GM12874 (cell line): ENCODE data around the gene GEMIN8.

Source experiments
- TF ChIP-seq, protein P1 (sequence below): IDR thresholded peaks from 2 replicates; pipeline ENCODE4 v1.5.1; 2011; ENCODE audit warnings: low read depth, mild to moderate bottlenecking, control low read depth, low read length, moderate library complexity; ENCODE audit not compliant: insufficient read depth

Gene GEMIN8

DNA sequence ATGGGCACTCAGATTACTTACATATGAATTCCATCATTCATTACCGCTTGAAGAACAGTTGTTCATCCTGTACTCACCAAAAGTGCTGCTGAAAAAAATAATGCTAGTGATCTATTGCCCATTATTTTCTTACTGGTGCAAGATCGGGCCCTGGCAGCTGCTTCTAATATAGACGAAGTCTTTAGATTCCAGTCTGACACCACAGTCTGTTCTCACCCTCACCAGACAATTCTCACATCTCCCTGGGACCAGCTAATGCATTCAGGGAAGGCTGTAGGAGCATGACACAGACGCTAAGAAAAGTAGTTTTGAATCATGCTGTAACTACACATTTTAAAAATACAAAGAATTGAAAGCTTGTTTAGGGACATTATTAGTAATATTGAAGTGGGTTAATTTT is 13.8 kb downstream of the GEMIN8 start:
- TF ChIP-seq, protein P1, sequence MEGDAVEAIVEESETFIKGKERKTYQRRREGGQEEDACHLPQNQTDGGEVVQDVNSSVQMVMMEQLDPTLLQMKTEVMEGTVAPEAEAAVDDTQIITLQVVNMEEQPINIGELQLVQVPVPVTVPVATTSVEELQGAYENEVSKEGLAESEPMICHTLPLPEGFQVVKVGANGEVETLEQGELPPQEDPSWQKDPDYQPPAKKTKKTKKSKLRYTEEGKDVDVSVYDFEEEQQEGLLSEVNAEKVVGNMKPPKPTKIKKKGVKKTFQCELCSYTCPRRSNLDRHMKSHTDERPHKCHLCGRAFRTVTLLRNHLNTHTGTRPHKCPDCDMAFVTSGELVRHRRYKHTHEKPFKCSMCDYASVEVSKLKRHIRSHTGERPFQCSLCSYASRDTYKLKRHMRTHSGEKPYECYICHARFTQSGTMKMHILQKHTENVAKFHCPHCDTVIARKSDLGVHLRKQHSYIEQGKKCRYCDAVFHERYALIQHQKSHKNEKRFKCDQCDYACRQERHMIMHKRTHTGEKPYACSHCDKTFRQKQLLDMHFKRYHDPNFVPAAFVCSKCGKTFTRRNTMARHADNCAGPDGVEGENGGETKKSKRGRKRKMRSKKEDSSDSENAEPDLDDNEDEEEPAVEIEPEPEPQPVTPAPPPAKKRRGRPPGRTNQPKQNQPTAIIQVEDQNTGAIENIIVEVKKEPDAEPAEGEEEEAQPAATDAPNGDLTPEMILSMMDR, result no peak

DNA sequence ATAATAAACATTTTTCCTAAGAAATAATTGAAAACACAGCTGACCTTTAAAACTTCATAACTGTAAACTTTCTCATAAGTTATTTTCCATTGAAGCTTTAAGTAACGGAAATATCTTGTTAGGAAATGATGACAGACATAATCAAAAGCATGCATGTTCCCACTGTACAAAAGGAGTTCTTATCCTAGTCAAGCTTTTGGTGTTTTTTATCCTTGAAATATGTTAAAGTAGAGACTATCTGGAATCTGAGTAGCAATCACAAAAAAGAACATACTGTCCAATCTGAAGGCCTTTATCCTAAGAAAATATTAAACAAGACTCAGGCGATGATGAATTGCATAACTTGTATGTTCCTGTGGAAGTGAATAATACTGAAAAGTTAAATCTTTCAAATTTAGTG is 14.4 kb downstream of the GEMIN8 start:
- TF ChIP-seq, protein P1, result no peak

DNA sequence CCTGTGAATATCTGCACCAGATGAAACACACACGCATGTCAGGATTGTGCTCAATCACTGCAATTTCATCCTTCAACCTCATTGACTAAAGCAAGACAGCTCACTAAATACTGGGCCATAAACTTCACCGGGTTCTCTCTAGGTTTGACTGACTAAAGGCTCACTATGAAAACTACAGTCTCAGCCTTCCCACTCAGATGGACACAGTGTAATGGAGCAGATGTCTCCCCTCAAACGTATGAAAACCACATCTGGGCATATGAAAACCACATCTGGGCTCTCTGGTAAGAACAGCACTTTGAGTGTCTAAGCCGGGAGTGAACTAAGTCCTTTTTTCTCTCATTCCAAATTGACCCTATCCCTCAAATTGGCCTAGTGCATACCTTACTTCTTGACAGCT is 15.2 kb downstream of the GEMIN8 start:
- TF ChIP-seq, protein P1, result no peak

DNA sequence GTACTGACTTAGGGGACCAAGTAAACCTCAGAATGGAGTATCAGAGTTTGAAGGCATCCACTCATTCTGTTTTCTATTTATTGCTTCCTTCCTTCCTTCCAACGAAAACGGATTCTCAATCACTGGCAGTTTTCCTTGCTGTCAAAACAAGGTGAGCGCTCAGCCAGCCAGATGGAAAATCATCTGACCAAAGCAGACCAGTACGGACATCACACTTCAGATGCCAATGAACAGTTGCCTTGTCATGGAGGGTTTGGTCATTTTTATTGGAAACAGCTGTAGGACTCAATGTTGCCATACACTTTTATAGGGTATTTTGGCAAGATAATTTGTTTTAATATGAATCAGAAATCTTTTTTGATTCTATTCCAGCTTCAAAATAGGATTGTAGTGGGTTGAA is 16.6 kb downstream of the GEMIN8 start:
- TF ChIP-seq, protein P1, result no peak

DNA sequence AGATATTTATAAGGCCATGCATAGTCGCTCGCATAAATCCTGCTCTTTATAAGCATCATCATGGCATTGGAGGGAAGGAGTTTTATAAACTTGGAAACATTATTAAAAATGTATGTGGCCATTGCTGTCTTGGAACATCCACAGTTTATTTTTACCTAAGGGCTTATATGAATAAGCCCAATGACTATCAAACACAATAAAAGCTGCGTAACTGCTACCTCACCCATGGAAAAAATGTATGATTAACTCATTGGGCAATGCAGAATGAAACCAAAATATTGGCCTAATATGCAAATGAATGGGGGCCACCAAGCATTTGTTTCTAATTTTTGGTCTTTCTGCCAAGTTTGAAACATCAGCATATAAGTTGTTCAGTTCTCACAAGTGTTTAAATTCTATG is 19.1 kb downstream of the GEMIN8 start:
- TF ChIP-seq, protein P1, result no peak

DNA sequence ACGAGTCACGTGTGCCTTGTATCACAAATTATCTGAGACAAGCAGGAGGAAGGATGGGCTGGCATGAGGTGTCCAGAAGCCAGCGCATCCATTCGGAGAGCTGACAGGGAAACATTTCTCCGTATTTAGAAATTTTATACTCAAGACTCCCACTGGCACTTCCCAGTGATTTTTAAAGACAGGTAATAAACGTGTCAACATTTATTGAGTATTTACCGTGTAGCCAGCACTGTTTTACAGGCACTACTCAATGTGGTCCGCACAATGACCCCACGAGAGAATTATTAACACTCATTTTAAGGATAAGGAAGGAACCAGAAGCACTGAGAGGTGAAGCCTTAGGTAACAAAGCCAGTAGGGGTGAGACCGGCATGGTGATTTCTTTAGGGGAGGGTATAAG is 23.2 kb downstream of the GEMIN8 start:
- TF ChIP-seq, protein P1, result no peak

DNA sequence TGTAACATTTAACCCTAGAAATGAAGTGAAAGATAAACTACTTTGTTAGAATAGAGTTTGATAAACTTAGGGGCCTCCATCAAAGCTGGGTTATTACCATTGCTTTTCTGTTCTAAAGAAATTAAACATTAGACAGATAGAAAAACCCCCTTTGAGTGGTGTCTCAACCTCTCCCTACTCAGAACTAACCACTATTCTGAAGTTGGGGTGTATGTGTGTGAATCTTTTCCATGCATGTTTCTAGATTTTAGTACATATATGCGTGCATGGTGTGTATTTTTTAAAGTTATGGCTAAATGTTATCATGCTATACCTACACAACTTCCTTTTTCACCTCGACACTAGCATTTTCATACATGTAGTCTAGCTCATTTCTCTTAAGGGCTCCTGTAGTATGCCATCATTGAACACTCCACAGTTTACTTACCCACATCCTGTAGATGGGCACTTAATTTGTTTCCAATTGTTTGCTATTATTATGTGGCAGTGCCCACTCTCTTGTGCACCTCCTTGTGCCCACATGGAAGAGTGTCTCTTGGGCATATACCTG is 25.7 kb downstream of the GEMIN8 start:
- TF ChIP-seq, protein P1, result no peak
